HEK293 (cell line): ENCODE measurements around the gene CRYBG2.

Experiments used
- CTCF ChIA-PET: fragments of 350-600 bp; formaldehyde crosslinking; extraction: SDS; loops from one replicate; lab custom pipeline; 2021; ENCODE audit warnings: antibody characterized with exemption; lab: Yijun Ruan, JAX
- POLR2A ChIA-PET: fragments of 300-600 bp; formaldehyde crosslinking; extraction: SDS; loops from one replicate; lab custom pipeline; 2020; ENCODE audit warnings: antibody characterized with exemption, inconsistent platforms; lab: Yijun Ruan, JAX
- H3K27ac ChIP-seq: fragments of 200-500 bp; sonication (Bioruptor generic); 2 replicates; pipeline ENCODE4 v1.5.1; 2014; ENCODE audit warnings: low read depth, low read length, control low read depth, inconsistent platforms; ENCODE audit errors: extremely low read depth
- H3K36me3 ChIP-seq, 2 experiments: fragments of 200-500 bp in 1 of 2; sonication (Bioruptor generic) in 1 of 2; 1 replicate in 1 of 2; 2 replicates in 1 of 2; pipeline ENCODE4 v1.5.1; 2014 to 2017; ENCODE audit warnings: inconsistent platforms in 2 of 2, low read length in 2 of 2; ENCODE audit not compliant: control insufficient read depth in 2 of 2, insufficient read depth in 1 of 2
- H3K4me1 ChIP-seq: fragments of 200-500 bp; sonication (Bioruptor generic); 2 replicates; pipeline ENCODE4 v1.5.1; 2014; ENCODE audit warnings: mild to moderate bottlenecking, low read length, inconsistent platforms; ENCODE audit not compliant: control insufficient read depth, insufficient read depth
- H3K4me3 ChIP-seq: 2 replicates; pipeline ENCODE4 v1.5.1; 2011; ENCODE audit warnings: low read depth, mild to moderate bottlenecking, control low read depth, low read length, moderate library complexity
- H3K9me3 ChIP-seq: fragments of 200-500 bp; sonication (Bioruptor generic); 2 replicates; pipeline ENCODE4 v1.5.1; 2014; ENCODE audit warnings: low read depth, low read length, inconsistent platforms; ENCODE audit not compliant: control insufficient read depth, insufficient read depth
- GLIS1 ChIP-seq: fragments of 450-650 bp; formaldehyde crosslinking; IDR thresholded peaks from 2 replicates; pipeline ENCODE4 v1.5.1; 2016; ENCODE audit warnings: missing biosample characterization, missing genetic modification characterization
- MZF1 ChIP-seq: fragments of 450-650 bp; formaldehyde crosslinking; IDR thresholded peaks from 2 replicates; pipeline ENCODE4 v1.5.1; 2017; ENCODE audit warnings: missing biosample characterization, missing genetic modification characterization, borderline replicate concordance
- TRIM28 ChIP-seq: IDR thresholded peaks from 2 replicates; pipeline ENCODE4 v1.6.1; 2011; ENCODE audit warnings: low read length, control low read depth, borderline replicate concordance
- ZBTB17 ChIP-seq: fragments of 450-650 bp; formaldehyde crosslinking; IDR thresholded peaks from 2 replicates; pipeline ENCODE4 v1.5.1; 2016; ENCODE audit warnings: missing biosample characterization, missing genetic modification characterization
- ZFP3 ChIP-seq: fragments of 450-650 bp; formaldehyde crosslinking; IDR thresholded peaks from 2 replicates; pipeline ENCODE4 v1.5.1; 2016; ENCODE audit warnings: low read depth, missing biosample characterization, missing genetic modification characterization
- ZFP69B ChIP-seq: fragments of 450-650 bp; formaldehyde crosslinking; IDR thresholded peaks from 2 replicates; pipeline ENCODE4 v1.5.1; 2016; ENCODE audit warnings: missing biosample characterization, missing genetic modification characterization
- ZNF140 ChIP-seq: fragments of 450-650 bp; formaldehyde crosslinking; IDR thresholded peaks from 2 replicates; pipeline ENCODE4 v1.5.1; 2016; ENCODE audit warnings: missing biosample characterization, missing genetic modification characterization
- ZNF214 ChIP-seq: fragments of 450-650 bp; formaldehyde crosslinking; IDR thresholded peaks from 2 replicates; pipeline ENCODE4 v1.5.1; 2017; ENCODE audit warnings: missing biosample characterization, mild to moderate bottlenecking, missing genetic modification characterization, borderline replicate concordance
- ZNF223 ChIP-seq: fragments of 450-650 bp; formaldehyde crosslinking; IDR thresholded peaks from 2 replicates; pipeline ENCODE4 v1.5.1; 2016; ENCODE audit warnings: missing biosample characterization, missing genetic modification characterization
- ZNF24 ChIP-seq: fragments of 450-650 bp; formaldehyde crosslinking; IDR thresholded peaks from 2 replicates; pipeline ENCODE4 v1.5.1; 2016; ENCODE audit warnings: missing biosample characterization, missing genetic modification characterization
- ZNF292 ChIP-seq: fragments of 450-650 bp; formaldehyde crosslinking; IDR thresholded peaks from 2 replicates; pipeline ENCODE4 v1.5.1; 2016; ENCODE audit warnings: low read depth, missing biosample characterization, missing genetic modification characterization, borderline replicate concordance
- ZNF423 ChIP-seq: fragments of 450-650 bp; formaldehyde crosslinking; IDR thresholded peaks from 2 replicates; pipeline ENCODE4 v1.5.1; 2016; ENCODE audit warnings: missing biosample characterization, missing genetic modification characterization
- ZNF510 ChIP-seq: fragments of 450-650 bp; formaldehyde crosslinking; IDR thresholded peaks from 2 replicates; pipeline ENCODE4 v1.5.1; 2018; ENCODE audit warnings: mild to moderate bottlenecking, missing genetic modification characterization, missing biosample characterization; ENCODE audit not compliant: insufficient replicate concordance
- ZNF558 ChIP-seq: fragments of 450-650 bp; formaldehyde crosslinking; IDR thresholded peaks from 2 replicates; pipeline ENCODE4 v1.5.1; 2016; ENCODE audit warnings: missing biosample characterization, missing genetic modification characterization
- ZNF768 ChIP-seq: fragments of 450-650 bp; formaldehyde crosslinking; IDR thresholded peaks from 2 replicates; pipeline ENCODE4 v1.5.1; 2018; ENCODE audit warnings: missing biosample characterization, mild to moderate bottlenecking, missing genetic modification characterization
- ZNF777 ChIP-seq: fragments of 450-650 bp; formaldehyde crosslinking; IDR thresholded peaks from 2 replicates; pipeline ENCODE4 v1.5.1; 2017; ENCODE audit warnings: missing biosample characterization, missing genetic modification characterization, borderline replicate concordance
- TF ChIP-seq, protein P1 (sequence below): fragments of 450-650 bp; formaldehyde crosslinking; IDR thresholded peaks from 2 replicates; pipeline ENCODE4 v1.5.1; 2016; ENCODE audit warnings: missing biosample characterization, missing genetic modification characterization
- TF ChIP-seq, protein P2 (sequence below): fragments of 450-650 bp; formaldehyde crosslinking; IDR thresholded peaks from 2 replicates; pipeline ENCODE4 v1.5.0; 2017; ENCODE audit warnings: missing biosample characterization, missing genetic modification characterization, borderline replicate concordance
- TF ChIP-seq, protein P3 (sequence below): fragments of 450-650 bp; formaldehyde crosslinking; IDR thresholded peaks from 2 replicates; pipeline ENCODE4 v1.5.1; 2016; ENCODE audit warnings: missing biosample characterization, missing genetic modification characterization
- TF ChIP-seq, protein P4 (sequence below): fragments of 450-650 bp; formaldehyde crosslinking; IDR thresholded peaks from 2 replicates; pipeline ENCODE4 v1.5.1; 2016; ENCODE audit warnings: missing biosample characterization, missing genetic modification characterization

CRYBG2 gene

DNA sequence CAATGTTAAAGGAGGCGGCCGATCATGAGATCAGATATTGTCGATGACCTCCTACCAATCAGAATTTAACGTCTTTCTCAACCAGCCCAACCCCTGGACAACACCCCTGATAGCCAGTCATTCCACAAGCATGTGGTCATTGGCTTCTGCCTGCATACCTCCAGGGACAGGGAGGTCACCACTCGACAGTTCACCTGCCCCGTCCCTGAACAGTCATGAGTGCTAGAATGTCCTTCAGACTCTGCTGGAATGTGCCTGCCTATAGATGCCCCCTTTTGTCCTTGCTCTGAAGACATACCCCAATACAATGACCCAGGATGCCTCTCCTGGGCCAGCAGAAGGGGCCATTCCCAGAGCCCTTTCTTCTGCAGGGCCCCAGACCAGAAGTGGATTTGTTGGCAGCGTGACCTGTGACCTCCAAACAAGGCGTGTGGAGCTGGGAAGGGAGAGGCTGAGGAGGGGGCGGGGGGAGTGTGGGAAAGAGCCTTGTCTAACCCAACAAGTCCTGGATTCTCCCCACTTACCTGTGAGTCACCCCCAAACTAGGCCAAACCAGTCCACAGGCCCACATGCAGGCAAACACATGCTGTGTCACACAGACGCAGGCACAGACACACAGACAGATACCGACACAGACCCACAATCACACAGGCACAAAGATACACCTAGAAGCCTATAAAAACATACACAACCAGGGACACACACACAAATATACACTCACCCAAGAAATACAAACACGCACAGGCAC lies 2.2 kb downstream of the CRYBG2 start (continued):
- TF ChIP-seq GLIS1 (tag by site-specific recombination) (0 out of 2 replicates have a peak, but pooled peaks have one; percentile 5), ZNF558 (no peak), ZFP69B (tag by site-specific recombination) (no peak), TRIM28 (no peak), ZNF214 (tag by site-specific recombination) (no peak), ZBTB17 (no peak), ZFP3 (tag by site-specific recombination) (no peak), MZF1 (tag by site-specific recombination) (no peak), ZNF510 (no peak)
- TF ChIP-seq, protein P1, sequence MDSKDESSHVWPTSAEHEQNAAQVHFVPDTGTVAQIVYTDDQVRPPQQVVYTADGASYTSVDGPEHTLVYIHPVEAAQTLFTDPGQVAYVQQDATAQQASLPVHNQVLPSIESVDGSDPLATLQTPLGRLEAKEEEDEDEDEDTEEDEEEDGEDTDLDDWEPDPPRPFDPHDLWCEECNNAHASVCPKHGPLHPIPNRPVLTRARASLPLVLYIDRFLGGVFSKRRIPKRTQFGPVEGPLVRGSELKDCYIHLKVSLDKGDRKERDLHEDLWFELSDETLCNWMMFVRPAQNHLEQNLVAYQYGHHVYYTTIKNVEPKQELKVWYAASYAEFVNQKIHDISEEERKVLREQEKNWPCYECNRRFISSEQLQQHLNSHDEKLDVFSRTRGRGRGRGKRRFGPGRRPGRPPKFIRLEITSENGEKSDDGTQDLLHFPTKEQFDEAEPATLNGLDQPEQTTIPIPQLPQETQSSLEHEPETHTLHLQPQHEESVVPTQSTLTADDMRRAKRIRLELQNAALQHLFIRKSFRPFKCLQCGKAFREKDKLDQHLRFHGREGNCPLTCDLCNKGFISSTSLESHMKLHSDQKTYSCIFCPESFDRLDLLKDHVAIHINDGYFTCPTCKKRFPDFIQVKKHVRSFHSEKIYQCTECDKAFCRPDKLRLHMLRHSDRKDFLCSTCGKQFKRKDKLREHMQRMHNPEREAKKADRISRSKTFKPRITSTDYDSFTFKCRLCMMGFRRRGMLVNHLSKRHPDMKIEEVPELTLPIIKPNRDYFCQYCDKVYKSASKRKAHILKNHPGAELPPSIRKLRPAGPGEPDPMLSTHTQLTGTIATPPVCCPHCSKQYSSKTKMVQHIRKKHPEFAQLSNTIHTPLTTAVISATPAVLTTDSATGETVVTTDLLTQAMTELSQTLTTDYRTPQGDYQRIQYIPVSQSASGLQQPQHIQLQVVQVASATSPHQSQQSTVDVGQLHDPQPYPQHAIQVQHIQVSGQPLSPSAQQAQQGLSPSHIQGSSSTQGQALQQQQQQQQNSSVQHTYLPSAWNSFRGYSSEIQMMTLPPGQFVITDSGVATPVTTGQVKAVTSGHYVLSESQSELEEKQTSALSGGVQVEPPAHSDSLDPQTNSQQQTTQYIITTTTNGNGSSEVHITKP: no peak
- TF ChIP-seq, protein P2, sequence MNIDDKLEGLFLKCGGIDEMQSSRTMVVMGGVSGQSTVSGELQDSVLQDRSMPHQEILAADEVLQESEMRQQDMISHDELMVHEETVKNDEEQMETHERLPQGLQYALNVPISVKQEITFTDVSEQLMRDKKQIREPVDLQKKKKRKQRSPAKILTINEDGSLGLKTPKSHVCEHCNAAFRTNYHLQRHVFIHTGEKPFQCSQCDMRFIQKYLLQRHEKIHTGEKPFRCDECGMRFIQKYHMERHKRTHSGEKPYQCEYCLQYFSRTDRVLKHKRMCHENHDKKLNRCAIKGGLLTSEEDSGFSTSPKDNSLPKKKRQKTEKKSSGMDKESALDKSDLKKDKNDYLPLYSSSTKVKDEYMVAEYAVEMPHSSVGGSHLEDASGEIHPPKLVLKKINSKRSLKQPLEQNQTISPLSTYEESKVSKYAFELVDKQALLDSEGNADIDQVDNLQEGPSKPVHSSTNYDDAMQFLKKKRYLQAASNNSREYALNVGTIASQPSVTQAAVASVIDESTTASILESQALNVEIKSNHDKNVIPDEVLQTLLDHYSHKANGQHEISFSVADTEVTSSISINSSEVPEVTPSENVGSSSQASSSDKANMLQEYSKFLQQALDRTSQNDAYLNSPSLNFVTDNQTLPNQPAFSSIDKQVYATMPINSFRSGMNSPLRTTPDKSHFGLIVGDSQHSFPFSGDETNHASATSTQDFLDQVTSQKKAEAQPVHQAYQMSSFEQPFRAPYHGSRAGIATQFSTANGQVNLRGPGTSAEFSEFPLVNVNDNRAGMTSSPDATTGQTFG (tag by site-specific recombination): 0 out of 2 replicates have a peak, but pooled peaks have one; percentile 48

DNA sequence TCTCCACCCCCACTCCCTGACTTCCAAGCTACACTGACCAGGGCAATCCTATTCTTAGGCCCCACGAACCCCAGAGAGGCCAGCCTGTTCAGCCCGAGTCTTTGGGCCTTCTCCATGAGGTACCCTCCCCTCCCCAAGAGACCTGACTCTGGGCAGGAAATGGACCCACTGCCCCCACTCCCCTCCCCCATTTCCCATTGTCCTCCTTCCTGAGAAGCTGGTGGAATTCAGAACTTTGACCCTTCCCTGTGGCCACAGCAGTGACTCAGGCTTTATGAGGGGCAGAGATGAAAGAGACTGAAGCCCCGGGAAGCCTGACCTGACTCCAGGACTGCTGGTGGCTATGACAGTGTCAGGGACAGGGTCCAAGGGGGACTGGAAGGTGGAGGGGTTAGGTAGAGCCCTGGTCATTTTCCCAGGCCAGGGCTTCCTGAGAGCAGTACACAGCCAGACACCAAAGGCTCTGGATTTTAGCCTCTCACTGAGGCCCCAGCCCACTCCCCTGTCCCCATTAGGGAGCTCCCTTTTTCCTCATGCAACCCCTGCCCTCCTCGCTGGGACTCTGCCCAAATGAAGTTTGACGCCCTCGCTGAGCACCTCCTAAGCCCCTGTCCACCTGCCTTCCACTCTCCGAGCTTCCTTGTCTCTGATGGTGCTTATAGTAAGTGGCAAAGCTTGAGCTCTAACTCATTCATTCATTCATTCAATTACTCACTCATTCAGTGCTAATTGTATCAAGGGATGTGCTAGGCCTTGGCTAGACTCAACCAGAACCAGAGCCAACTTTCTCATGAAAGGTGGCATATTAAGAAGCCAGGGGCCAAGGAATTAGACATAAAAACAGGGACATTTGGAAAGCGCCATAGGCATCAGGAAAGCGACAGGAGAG lies 3.0 kb downstream of the CRYBG2 start:
- H3K36me3 ChIP-seq: no peaks in the 10 kb centered on the region
- H3K27ac ChIP-seq: no peak overlapping the region
- no peak overlapping the region for H3K4me3 ChIP-seq
- no peak for TF ChIP-seq ZNF777 (tag by site-specific recombination)
- 0 out of 2 replicates have a peak, but pooled peaks have one; percentile 38 for TF ChIP-seq ZNF24
- ChIA-PET POLR2A (no interaction called here), CTCF (interaction anchor here (0.7 to 1.8 kb wide), 3 partner anchors 13 to 74 kb away, joined by 4 to 16 read pairs (median 6); no protein-coding TSS in a partner anchor)
- no peaks in the 10 kb centered on the region for H3K4me1 ChIP-seq
- no peaks in the 10 kb centered on the region for H3K9me3 ChIP-seq

DNA sequence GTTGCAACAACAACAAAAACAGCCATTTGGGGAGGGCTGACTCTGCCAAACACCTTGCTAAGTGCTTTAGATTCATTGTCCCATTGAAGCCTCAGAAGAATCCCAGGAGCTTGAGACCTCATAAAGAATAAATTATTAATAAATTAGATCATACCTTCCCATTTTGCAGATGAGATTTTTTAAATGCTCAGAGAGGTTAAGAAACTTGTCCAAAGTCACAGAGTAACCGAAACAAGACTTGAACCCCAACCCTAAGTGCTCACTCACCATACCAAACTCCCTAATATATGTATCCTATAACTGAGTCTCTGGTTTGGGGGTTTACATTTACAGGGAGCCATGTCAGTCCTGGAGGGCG lies 3.6 kb downstream of the CRYBG2 start:
- Histone ChIP-seq H3K36me3 (no peaks in the 10 kb centered on the region), H3K27ac (no peak overlapping the region), H3K4me3 (no peak overlapping the region), H3K9me3 (no peaks in the 10 kb centered on the region), H3K4me1 (no peaks in the 10 kb centered on the region)
- POLR2A ChIA-PET: no interaction called here
- CTCF ChIA-PET: interaction anchor here (0.6 to 1.8 kb wide), 5 partner anchors 12 to 75 kb away, joined by 3 to 16 read pairs (median 3); no protein-coding TSS in a partner anchor
- TF ChIP-seq ZNF223 (tag by site-specific recombination) (no peak), ZNF292 (tag by site-specific recombination) (no peak), ZNF140 (no peak), ZNF423 (tag by site-specific recombination) (no peak), ZNF768 (tag by site-specific recombination) (0 out of 2 replicates have a peak, but pooled peaks have one; percentile 28)
- TF ChIP-seq, protein P3, sequence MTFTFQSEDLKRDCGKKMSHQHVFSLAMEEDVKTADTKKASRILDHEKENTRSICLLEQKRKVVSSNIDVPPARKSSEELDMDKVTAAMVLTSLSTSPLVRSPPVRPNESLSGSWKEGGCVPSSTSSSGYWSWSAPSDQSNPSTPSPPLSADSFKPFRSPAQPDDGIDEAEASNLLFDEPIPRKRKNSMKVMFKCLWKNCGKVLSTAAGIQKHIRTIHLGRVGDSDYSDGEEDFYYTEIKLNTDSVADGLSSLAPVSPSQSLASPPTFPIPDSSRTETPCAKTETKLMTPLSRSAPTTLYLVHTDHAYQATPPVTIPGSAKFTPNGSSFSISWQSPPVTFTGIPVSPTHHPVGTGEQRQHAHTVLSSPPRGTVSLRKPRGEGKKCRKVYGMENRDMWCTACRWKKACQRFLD: no peak
- TF ChIP-seq, protein P4, sequence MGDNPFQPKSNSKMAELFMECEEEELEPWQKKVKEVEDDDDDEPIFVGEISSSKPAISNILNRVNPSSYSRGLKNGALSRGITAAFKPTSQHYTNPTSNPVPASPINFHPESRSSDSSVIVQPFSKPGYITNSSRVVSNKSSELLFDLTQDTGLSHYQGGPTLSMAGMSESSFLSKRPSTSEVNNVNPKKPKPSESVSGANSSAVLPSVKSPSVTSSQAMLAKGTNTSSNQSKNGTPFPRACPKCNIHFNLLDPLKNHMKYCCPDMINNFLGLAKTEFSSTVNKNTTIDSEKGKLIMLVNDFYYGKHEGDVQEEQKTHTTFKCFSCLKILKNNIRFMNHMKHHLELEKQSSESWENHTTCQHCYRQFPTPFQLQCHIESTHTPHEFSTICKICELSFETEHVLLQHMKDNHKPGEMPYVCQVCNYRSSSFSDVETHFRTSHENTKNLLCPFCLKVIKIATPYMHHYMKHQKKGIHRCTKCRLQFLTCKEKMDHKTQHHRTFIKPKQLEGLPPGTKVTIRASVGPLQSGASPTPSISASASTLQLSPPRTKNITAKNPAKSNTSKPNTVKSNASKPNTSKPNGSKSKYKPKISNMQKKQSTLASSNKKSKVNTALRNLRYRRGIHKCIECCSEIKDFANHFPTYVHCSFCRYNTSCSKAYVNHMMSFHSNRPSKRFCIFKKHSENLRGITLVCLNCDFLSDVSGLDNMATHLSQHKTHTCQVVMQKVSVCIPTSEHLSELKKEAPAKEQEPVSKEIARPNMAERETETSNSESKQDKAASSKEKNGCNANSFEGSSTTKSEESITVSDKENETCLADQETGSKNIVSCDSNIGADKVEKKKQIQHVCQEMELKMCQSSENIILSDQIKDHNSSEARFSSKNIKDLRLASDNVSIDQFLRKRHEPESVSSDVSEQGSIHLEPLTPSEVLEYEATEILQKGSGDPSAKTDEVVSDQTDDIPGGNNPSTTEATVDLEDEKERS: no peak
